Stimulated activated CD4-positive, alpha-beta T cell treated with anti-CD3 and anti-CD28 coated beads, Interleukin-12 subunit alpha, Interleukin-12 subunit beta, amount 100 ng/mL, for 4 hours (primary cell): ENCODE data around the gene UPF2.

ENCODE experiments used
- DNase-seq: peaks from one replicate; pipeline ENCODE4 v3.0.0-alpha.2; 2020

The UPF2 gene

GRCh38 chr10:11959966-11960365, 82.6 kb downstream of the UPF2 start:
- no peak for DNase-seq

GRCh38 chr10:11958956-11959355, 83.7 kb downstream of the UPF2 start:
- DNase-seq = no peak

- no peak for DNase-seq
Observed at GRCh38 chr10:11951695-11952094, 90.9 kb downstream of the UPF2 start.

GRCh38 chr10:11950325-11951018, 92.1 kb downstream of the UPF2 start:
- no peak for DNase-seq

- no peak for DNase-seq
Observed at GRCh38 chr10:11949152-11949551, 93.5 kb downstream of the UPF2 start.

GRCh38 chr10:11946652-11947051, 96.0 kb downstream of the UPF2 start:
- DNase-seq = no peak

GRCh38 chr10:11936389-11937152, 106.0 kb downstream of the UPF2 start:
- no peak for DNase-seq

GRCh38 chr10:11934262-11934661, 108.3 kb downstream of the UPF2 start:
- no peak for DNase-seq

- DNase-seq = no peak
Observed at GRCh38 chr10:11933577-11934223, 108.9 kb downstream of the UPF2 start.

- no peak for DNase-seq
Observed at GRCh38 chr10:11931038-11931437, 111.6 kb downstream of the UPF2 start.

GRCh38 chr10:11930312-11930978, 112.2 kb downstream of the UPF2 start:
- DNase-seq = no peak

- DNase-seq = no peak
Observed at GRCh38 chr10:11927746-11928145, 114.9 kb downstream of the UPF2 start.

- DNase-seq = no peak
Observed at GRCh38 chr10:11921800-11922392, 120.7 kb downstream of the UPF2 start.

- no peak for DNase-seq
Observed at GRCh38 chr10:11919271-11919670, 123.3 kb downstream of the UPF2 start.

GRCh38 chr10:11918384-11918783, 124.2 kb downstream of the UPF2 start:
- DNase-seq = no peak

GRCh38 chr10:11913079-11913641, 129.4 kb downstream of the UPF2 start:
- no peak for DNase-seq

GRCh38 chr10:11910102-11910501, 132.5 kb downstream of the UPF2 start:
- DNase-seq = no peak

GRCh38 chr10:11909618-11910017, 133.0 kb downstream of the UPF2 start:
- no peak for DNase-seq

- no peak for DNase-seq
Observed at GRCh38 chr10:11908991-11909390, 133.6 kb downstream of the UPF2 start.

GRCh38 chr10:11908536-11908935, 134.1 kb downstream of the UPF2 start:
- no peak for DNase-seq

- no peak for DNase-seq
Observed at GRCh38 chr10:11907914-11908313, 134.7 kb downstream of the UPF2 start.

- DNase-seq = no peak
Observed at GRCh38 chr10:11906714-11907113, 135.9 kb downstream of the UPF2 start.

- DNase-seq = no peak
Observed at GRCh38 chr10:11902646-11903045, 140.0 kb downstream of the UPF2 start.
